Measurements from ENCODE around the gene STK10.

The STK10 gene

GRCh38 chr5:172177176-172177575, 10.8 kb downstream of the STK10 start:
- Histone ChIP-seq H3K9ac (ENCODE audit: low read depth, low read length, poor library complexity, severe bottlenecking) (peak overlapping the region; percentile 94), H3K9me3 (ENCODE audit: insufficient read depth, low read depth, low read length) (no peaks in the 10 kb centered on the region), H3K36me3 (ENCODE audit: insufficient read depth, low read length) (no peaks in the 10 kb centered on the region), H3K4me1 (ENCODE audit: insufficient read depth, low read length, poor library complexity, severe bottlenecking) (peaks cover 56% of the 10 kb centered on the region), H2AFZ (ENCODE audit: low read length) (no peak overlapping the region), H4K20me1 (ENCODE audit: insufficient read depth, low read length, poor library complexity, severe bottlenecking) (peaks cover 3% of the 10 kb centered on the region), H3K79me2 (ENCODE audit: insufficient read depth, low read length) (peaks cover 96% of the 10 kb centered on the region), H3K4me2 (ENCODE audit: low read depth, low read length, poor library complexity, severe bottlenecking) (peak overlapping the region; percentile 90), H3F3A (ENCODE audit: low read depth) (no peaks in the 10 kb centered on the region), H3K4me3 (ENCODE audit: low read length, poor library complexity, severe bottlenecking) (no peak overlapping the region), H3K9me2 (replicated peaks; ENCODE audit: low read depth, low read length) (no peaks in the 10 kb centered on the region), H3K27me3 (ENCODE audit: insufficient read depth, low read length, poor library complexity, severe bottlenecking) (no peaks in the 10 kb centered on the region)
- TF ChIP-seq CTCF (conservative IDR thresholded peaks at IDR 0.05; ENCODE audit: low read length) = no peak
- no peak for TF ChIP-seq EZH2phosphoT487 (IDR thresholded peaks at IDR 0.05; ENCODE audit: borderline replicate concordance)

GRCh38 chr5:172175263-172175719, 12.7 kb downstream of the STK10 start:
- no peaks in the 10 kb centered on the region for H3K27me3 ChIP-seq (ENCODE audit: insufficient read depth, low read length, poor library complexity, severe bottlenecking)
- no peaks in the 10 kb centered on the region for H3K9me3 ChIP-seq (ENCODE audit: insufficient read depth, low read depth, low read length)
- H3K4me1 ChIP-seq (ENCODE audit: insufficient read depth, low read length, poor library complexity, severe bottlenecking) = peaks cover 49% of the 10 kb centered on the region
- H2AFZ ChIP-seq (ENCODE audit: low read length) = no peak overlapping the region
- H3K9me2 ChIP-seq (replicated peaks; ENCODE audit: low read depth, low read length) = no peaks in the 10 kb centered on the region
- H3F3A ChIP-seq (ENCODE audit: low read depth) = no peaks in the 10 kb centered on the region
- H3K4me3 ChIP-seq (ENCODE audit: low read length, poor library complexity, severe bottlenecking) = peak overlapping the region; percentile 92
- peaks cover 14% of the 10 kb centered on the region for H4K20me1 ChIP-seq (ENCODE audit: insufficient read depth, low read length, poor library complexity, severe bottlenecking)
- H3K79me2 ChIP-seq (ENCODE audit: insufficient read depth, low read length) = peaks cover 96% of the 10 kb centered on the region
- no peaks in the 10 kb centered on the region; the same call in 1 of the 2 replicates for H3K36me3 ChIP-seq (ENCODE audit: insufficient read depth, low read length)
- peak overlapping the region; percentile 90 for H3K4me2 ChIP-seq (ENCODE audit: low read depth, low read length, poor library complexity, severe bottlenecking)
- peak overlapping the region; percentile 95 for H3K9ac ChIP-seq (ENCODE audit: low read depth, low read length, poor library complexity, severe bottlenecking)
- TF ChIP-seq CTCF (conservative IDR thresholded peaks at IDR 0.05; ENCODE audit: low read length) = no peak
- no peak for TF ChIP-seq EZH2phosphoT487 (IDR thresholded peaks at IDR 0.05; ENCODE audit: borderline replicate concordance)

- H3F3A ChIP-seq (ENCODE audit: low read depth) = no peaks in the 10 kb centered on the region
- H3K9me3 ChIP-seq (ENCODE audit: insufficient read depth, low read depth, low read length) = no peaks in the 10 kb centered on the region
- peaks cover 36% of the 10 kb centered on the region for H3K4me1 ChIP-seq (ENCODE audit: insufficient read depth, low read length, poor library complexity, severe bottlenecking)
- TF ChIP-seq CTCF (conservative IDR thresholded peaks at IDR 0.05; ENCODE audit: low read length) (no peak), EZH2phosphoT487 (IDR thresholded peaks at IDR 0.05; ENCODE audit: borderline replicate concordance) (no peak)
- peaks cover 96% of the 10 kb centered on the region for H3K79me2 ChIP-seq (ENCODE audit: insufficient read depth, low read length)
- peaks cover 18% of the 10 kb centered on the region for H4K20me1 ChIP-seq (ENCODE audit: insufficient read depth, low read length, poor library complexity, severe bottlenecking)
- H2AFZ ChIP-seq (ENCODE audit: low read length) = no peak overlapping the region
- no peaks in the 10 kb centered on the region for H3K27me3 ChIP-seq (ENCODE audit: insufficient read depth, low read length, poor library complexity, severe bottlenecking)
- peaks cover 6% of the 10 kb centered on the region; the same call in 1 of the 2 replicates for H3K36me3 ChIP-seq (ENCODE audit: insufficient read depth, low read length)
- H3K4me3 ChIP-seq (ENCODE audit: low read length, poor library complexity, severe bottlenecking) = peak overlapping the region; percentile 92
- H3K9me2 ChIP-seq (replicated peaks; ENCODE audit: low read depth, low read length) = no peaks in the 10 kb centered on the region
- H3K4me2 ChIP-seq (ENCODE audit: low read depth, low read length, poor library complexity, severe bottlenecking) = peak overlapping the region; percentile 90
- peak overlapping the region; percentile 68 for H3K9ac ChIP-seq (ENCODE audit: low read depth, low read length, poor library complexity, severe bottlenecking)
Observed at GRCh38 chr5:172173564-172174153, 14.4 kb downstream of the STK10 start.
